Non-pigmented ciliary epithelial cell (primary cell): ENCODE data around the gene ARHGAP24.
"Not testable (repeated sequence)": the region's sequence is repeated elsewhere in the genome, so short reads cannot be mapped to it uniquely, and the experiment has no call there.

Experiments used
- DNase-seq: peaks from one replicate; pipeline ENCODE4 v3.0.0-alpha.2; 2010; ENCODE audit warnings: low read depth

Gene ARHGAP24

DNA sequence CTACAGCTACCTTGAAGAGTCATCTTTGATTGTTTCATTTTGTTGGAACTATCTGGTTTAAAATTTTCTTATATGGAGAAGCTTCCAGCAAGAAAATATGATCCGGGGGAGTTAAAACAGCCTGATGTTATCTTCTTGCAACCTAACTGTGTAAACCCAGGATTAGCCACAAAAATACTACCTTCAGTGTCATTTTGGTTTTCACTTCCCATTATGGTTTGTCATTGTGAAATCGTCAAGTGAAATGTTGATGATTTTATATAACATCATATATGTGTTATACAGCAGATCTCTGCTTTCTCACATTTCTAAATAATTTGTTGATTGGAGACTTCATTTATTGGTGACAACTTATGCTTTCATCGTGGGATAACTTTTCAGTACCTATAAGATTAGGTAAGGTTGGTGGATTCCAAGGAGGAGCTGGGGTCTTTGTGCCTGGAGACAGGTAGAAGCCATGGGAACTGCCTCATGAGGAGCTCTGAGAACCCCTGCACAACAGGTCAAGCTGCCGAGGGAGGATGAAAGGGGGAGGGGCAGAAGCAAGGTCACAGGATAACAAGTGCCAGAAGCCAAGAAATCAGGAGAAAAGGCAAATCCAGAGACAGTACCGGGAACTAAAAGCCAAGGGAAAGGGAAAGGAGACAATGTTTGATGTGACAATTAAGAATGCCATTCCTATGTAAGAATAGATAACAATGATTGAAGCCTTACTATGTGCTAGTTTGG, 7.2 kb downstream of the ARHGAP24 start:
- DNase-seq, result no peak

DNA sequence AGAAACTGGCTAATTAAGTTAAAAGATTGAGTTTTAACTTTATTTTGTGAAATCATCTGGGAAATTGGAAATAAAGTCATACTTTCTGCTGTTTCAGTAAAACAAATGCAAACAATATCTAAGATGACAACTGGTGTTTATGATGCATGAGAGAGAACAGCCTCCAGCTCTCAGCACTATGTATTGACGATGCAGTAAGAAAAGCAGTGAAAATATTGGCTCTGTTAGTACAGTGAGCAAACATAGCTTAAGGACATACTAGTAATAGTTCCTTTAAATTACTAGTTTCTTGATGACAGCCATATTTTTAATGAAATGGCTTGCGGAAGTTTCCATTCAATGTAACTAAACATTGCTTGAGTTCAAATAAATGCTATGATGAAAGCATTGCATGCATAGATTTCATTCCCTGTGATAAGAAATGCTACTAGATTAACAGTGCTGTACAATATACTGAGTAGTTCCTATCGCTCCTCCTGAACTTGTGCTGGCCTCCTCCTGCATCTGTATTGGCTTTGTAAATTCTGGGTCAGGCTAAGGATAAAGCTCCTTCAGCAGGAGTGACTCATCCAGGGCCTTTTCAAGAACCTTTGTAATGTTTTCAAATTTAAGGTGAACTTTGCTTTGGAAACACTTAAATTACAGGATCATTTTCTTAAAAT, 11.6 kb downstream of the ARHGAP24 start:
- no peak for DNase-seq

DNA sequence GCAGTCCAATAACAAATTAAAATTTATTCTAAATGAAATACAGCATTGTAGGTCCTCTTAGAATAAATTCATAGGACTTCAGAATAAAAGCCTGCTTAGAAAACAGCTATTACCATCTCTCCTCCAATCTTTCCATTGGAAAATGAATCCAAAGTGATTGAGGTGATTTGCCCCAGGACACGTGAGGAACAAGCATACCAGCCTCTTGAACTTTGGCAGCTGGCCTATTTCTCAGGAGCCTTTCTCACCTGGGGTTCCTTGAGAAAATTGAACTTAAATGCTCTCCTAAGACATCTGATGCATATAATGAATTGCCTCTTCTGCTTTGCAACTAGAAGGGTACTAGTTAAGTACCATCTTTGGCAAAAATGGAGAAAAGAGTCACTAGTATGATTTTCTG, 13.5 kb downstream of the ARHGAP24 start:
- DNase-seq, result no peak

DNA sequence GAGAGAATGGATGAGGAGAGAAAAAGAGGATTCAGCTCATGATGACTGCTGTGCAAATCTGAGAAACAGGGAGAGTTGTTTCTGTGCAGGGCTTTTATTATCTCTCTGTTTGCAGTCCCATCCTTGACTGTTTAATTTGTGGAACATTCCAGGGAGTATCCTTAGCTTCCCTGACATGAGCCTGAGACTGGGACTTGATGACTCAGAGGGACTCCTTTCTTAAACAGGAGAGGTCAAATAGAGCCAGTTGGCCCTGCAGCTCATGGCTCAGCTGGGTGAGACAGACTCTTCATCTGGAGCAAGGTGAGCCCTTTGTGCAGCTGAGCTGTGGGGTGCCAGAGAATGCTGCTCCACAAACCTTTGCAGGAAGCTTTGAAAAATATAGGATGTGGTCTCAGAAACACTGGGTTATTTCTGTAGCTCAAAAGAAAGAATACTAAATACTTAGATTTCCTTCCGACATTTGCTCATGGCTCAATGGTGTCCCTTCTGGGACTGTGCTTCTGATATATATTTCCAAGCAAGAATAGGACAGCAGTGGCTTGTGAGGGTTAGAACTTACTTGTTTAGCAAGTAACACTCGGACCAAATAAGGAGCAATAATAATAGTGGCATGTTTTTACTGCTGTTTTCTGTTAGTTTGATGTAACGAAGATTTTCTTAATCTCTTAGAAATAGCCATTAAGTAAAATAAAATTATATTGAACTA, 14.5 kb downstream of the ARHGAP24 start:
- no peak for DNase-seq

DNA sequence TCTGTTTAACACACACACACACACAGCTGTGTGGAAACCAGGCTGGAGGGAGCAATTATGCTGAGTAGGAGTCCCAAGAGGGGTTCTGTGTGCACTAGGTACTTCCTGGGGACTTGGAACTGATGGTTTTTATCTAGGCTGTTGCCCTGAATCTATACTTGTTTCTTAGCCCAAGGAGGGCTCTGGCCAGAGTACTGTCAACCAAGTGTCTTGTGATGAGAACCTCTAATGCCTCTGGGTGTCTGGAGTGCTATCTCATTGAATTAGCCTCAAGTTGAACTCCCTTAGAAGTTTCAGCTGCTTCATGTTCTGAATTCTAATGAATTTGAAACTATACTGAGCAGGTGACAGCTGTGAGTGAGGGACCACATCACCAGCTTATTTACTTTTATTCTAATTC, 16.6 kb downstream of the ARHGAP24 start:
- no peak for DNase-seq

DNA sequence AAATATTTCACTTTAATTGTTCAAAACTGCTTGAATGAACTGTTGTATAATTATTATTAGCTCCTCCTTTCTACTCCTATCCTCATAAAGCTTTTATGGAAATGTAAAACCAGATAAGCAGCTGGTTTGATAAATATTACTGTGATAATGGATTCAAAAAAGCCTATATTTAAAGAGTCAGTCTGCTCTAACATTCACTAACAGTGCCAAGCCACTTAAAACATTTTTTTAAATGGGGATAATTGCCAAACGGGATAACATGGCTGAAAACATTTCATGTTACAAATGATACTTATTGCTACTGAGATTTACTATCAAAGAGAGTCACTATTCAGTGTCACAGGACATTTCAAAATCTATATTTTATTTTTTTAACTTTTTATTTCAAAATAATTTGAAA, 17.4 kb downstream of the ARHGAP24 start:
- DNase-seq, result no peak

DNA sequence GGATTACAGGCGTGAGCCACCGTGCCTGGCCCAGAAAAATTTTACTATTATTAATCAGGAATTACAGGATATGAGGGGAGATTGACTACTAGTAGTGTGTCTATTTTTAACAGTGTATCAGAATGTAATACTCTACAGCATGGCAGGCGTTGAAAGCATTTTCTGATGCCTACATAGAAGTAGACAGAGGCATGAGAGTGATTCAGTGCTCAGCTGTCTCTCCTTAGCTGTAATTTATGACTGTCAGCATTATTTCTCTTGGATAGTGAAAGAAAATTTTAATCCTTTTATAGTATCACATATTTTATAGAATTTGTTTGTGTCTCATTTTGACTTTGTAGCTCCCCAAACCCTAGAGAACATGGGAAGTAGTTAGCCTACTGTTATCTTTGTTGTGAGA, 20.7 kb downstream of the ARHGAP24 start:
- no peak for DNase-seq

DNA sequence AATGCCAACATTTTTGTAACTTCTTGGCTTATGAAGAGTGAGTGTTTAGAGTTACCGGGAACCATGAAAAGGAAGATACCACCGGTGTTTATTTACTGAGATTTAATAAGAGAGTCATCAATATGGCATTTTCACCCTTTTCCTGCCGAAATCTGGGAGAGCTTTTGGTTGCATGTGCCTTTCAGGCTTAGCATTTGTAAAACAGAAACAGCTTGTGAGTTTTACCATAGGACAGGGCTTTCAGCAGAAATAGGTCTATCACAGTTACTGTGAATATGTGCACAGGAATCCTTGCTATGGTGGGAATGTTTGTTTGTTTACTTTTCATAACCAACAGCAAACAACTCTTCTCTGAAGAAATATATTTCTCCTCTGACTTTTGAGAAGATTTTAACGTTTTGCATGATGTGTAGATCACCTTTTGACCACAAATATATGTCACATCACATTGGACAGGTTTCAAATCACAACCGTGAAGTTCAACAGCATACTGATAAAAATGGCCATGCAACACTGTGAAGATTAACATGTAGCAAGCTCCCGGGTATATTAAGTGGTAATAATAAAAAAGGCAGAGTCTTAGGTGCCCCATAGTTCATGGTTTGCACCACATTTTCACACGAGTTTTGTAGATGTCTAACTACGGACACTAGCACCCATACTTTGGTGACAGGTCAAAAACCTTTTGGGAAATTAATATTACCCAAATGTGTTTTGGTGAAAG, 21.3 kb downstream of the ARHGAP24 start:
- no peak for DNase-seq

DNA sequence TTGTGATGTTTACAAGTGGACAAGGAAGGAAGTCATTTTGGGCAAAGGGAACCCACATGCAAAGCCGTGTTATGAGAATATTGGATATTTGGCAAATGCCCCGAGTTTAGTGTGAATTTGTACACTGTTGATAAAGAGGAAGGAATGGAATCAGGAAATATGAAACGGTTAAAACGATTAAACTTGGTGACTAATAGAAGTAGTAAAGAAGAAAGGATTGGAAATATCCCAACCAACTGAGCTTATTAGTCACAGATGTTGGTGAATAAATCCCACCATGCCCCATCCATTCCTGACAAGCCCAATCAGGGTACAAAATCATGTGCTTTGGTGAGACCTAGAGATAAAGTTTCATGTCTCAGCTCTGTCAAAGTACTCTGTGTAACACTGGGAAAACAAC, 22.0 kb downstream of the ARHGAP24 start:
- no peak for DNase-seq

DNA sequence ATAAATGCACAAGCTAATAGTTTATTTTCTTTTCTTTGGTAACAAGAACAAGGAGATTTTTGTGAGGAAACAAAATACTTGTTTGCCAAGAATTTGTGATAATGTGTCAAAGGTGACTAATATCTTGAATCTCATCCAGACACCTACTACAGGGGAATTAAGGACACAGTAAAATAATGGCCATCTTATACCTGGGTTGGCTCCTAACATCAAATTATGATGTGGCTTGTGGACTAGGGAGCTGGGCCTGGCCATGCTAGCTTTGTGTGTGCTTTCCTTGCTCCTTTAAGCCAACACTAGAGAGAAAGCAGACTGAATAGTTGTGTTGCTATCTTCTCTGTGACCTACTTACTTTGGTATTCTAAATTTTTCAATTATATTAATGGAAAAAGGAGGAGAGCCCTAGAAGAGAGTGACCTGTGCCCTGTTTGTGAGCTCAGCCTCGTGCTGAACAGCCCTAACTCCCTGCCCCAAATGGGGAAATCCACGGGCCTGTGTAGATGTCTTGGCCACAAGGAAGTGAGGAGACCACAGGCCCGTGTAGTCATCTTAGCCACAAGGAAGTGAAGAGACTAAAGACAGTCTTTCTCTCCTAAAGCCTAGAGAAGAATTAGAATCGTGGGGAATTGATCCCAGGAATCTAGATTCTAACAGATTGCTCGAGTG, 23.3 kb downstream of the ARHGAP24 start:
- DNase-seq, result no peak

DNA sequence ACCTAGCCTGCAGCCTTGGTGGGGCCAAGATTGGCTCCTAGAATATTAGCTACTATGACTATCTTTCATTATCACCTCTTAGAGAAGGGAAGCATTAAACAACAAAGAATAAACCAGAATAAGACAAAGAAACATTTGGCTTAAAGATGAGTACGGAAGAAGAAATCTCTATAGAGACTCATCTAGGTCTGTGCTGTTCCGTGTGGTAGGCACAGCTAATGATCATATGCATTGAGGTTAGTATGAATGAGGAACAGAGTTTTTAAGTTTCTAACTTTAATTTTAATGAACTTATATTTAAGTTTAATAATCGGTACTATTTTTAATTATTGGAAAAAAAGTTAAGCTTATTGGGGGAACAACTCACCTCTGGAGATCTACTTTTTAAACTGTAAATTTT, 24.6 kb downstream of the ARHGAP24 start:
- DNase-seq, result no peak

DNA sequence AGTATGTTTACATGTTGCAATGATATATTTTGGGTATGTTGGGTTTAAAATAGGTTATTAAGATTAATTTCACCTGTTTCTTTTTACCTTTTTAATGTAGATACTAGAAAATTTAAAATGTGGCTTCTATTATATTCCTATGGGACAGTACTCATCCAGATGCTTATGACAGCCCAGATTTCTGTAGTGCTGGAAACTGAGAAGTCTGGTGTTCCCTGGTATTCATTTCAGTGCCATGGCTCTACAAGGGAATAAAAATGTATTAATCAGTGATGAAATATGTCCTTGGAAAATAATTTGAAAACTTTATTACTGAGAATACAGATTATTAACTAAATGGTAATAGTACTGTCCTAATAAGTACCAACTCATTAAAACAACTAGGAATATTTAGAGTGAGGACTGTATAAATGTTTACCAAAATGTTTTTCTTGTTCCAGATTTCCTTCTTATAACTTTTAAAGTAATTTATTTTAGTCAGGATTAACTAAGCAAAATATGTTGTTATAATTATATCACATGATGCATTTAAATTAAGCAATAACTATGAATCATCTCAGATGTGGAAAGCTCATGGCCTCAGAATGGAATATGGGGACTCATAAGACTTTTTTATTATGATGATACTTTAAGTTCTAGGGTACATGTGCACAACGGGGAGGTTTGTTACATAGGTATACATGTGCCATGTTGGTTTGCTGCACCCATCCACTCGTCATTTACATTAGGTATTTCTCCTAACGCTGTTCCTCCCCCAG, 25.3 kb downstream of the ARHGAP24 start:
- DNase-seq, result no peak

DNA sequence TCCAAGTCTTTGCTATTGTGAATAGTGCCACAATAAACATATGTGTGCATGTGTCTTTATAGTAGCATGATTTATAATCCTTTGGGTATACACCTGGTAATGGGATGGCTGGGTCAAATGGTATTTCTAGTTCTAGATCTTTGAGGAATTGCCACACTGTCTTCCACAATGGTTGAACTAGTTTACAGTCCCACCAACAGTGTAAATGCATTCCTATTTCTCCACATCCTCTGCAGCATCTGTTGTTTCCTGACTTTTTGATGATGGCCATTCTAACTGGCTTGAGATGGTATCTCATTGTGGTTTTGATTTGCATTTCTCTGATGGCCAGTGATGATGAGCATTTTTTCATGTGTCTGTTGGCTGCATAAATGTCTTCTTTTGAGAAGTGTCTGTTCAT, 26.2 kb downstream of the ARHGAP24 start:
- not testable (repeated sequence) for DNase-seq

DNA sequence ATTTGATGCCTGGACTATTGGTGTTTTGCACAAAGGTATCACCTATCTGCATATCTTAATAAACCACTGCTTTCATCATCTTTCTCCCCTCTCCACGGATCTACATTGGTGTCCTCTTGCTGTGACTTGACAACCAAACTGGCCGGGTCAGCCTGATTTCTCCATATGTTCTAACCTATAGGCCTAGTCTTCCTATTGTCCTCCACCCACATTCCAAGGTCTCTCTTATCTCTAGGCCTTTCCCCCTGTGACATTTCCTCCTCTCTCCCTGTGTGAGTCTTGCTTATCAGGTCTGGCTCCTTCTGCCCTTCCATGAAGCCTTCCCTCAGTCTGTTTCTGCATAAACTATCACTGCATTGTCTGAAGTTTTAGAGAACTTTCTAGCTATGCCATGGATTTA, 33.7 kb downstream of the ARHGAP24 start:
- DNase-seq, result no peak

DNA sequence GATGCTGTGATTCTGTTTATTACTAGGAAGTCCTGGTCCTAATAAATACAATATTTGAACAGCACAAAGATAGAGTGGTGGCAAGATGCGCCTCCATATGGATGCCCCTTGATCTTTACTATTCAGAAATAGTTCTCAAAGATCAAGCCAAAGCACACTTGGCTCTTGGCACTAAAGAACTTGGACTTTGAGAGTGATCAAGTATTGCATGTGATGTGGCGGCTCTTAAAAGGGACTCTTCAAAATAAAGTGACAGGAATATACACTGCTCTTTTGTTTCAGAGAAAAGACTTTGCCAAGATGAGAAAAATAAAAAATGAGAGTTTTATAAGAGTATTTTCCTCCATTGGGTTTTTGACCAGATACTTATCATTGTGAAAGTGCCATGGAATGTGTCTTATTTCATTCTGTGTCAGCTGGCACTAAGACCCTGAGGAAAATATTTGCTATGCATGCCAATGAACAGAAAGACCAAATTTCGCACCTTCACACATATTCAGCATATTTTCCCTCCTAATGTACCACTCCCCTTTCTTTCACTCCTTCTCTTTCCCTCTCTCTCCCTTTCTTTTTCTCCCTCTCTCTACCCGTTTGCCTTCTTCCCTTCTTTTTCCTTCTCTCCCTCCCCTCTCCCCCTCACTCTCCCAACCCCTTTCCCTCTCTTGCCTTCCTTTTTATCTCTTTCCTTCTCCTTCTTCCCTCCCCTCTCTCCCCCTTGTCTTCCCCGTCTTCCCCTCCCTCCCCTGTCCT, 35.1 kb downstream of the ARHGAP24 start:
- DNase-seq, result no peak

DNA sequence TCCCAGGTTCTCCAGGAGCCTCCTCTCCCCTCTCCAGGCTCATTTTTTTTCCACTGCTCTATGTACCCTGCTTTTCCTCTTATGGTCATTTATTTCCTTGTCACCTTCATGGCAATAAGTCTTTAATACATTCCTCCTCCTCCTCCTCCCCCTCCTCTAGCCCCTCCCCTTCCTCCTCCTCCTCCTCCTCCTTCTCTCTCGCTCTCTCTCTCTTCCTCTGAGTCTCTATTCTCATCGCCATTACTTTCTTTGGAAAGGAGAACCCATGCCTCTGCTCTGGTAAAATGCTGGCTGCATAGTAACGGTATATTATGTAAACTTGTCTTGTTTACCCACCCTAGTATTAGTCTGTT, 35.7 kb downstream of the ARHGAP24 start:
- DNase-seq, result no peak

DNA sequence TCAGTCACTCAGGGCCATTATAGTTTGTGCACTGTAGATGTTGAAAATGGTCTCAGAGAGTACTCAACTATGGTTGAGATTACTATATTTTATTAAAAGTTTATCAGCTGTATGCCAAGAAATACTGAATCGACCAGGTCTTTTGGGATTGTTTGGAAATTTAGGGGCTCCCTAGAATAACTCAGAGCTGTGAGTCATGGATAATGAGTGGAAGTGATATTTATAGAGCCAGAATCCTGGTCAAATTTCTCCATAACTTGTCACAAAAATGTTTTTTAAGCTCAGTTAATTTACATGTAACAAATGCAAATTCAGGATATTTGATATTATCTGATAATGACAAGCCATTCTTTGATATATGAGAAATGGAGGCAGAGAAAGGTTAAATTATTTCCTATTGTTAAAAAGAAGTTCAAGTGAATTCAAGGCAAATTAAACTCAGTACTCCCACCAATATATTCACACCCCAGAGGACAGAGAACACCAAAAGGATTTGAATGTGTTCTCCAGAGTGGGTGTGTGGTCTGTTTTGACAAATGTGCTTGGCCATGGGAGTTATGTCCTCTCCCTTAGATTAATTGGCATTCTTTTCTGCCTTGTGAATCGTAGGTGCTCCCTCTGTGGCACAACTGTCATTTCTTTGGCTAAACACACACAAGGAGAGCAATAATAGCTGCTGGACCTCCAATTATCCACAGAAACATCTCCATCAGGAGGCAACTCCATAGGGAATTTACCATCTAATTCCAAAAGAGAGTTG, 37.7 kb downstream of the ARHGAP24 start:
- DNase-seq, result no peak

DNA sequence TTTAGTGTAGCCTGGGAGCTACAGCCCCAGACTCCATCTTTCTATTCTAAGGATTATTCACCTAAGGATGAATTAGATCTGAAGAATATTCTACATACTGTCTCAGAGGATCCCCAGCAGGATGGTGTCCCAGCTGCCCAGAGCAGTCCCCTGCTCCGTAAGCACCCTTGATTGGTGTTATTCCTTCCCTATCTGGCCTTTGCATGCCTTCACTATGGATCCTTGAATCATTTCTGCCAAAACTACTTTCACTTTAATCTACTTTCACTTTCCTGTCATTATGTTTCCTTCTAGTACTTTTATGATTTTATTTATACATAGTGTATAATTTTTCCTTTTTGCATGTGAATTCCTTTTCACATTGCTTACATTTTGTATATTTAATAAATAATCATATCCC, 39.2 kb downstream of the ARHGAP24 start:
- DNase-seq, result no peak

DNA sequence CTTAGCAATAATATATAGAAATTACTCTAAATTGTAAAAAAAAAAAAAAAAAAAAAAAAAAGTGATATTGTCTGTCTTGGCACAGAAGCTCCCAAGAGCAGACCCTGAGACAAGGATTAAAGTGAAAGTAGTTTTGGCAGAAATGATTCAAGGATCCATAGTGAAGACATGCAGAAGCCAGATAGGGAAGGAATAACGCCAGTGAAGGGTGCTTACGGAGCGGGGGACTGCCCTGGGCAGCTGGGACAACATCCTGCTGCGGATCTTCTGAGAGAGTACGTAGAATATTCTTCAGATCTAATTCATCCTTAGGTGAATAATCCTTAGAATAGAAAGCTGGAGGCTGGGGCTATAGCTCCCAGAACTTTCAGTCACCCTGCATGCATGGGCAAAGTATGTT, 39.8 kb downstream of the ARHGAP24 start:
- no peak for DNase-seq

DNA sequence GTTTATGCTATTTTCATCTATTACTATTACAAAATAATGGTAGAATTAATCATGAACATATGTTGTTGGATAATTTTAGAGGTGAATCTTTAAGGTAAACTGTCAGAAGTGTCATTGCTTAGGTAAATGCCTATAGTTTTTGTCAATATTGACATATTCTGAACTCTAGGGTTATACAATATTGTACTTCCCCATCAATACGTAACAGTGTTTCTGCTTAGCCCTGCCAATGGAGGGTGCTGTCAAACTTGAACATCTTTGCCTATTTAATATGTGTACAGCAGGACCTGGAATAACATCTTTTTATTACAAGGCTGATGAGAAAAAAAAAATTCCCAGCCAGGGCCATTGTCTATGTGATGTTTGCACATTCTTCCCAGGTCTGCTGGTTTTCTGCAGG, 40.8 kb downstream of the ARHGAP24 start:
- no peak for DNase-seq
